Smooth muscle cell of the brain vasculature (primary cell): ENCODE results near the gene MED29.
"Not testable (repeated sequence)": the region's sequence is repeated elsewhere in the genome, so short reads cannot be mapped to it uniquely, and the experiment has no call there.

Experiments
- DNase-seq: peaks from one replicate; pipeline ENCODE4 v3.0.0-alpha.2; 2012; ENCODE audit warnings: low read depth, low spot score

MED29 gene

GRCh38 chr19:39370735-39371134 is 20.4 kb upstream of the MED29 start:
- no peak for DNase-seq

- DNase-seq: peak; percentile 57
Observed at GRCh38 chr19:39372047-39372802, 19.0 kb upstream of the MED29 start.

GRCh38 chr19:39372941-39373340 is 18.2 kb upstream of the MED29 start:
- no peak for DNase-seq

GRCh38 chr19:39375929-39376328 is 15.2 kb upstream of the MED29 start:
- DNase-seq: no peak

GRCh38 chr19:39377373-39378362 is 13.5 kb upstream of the MED29 start:
- DNase-seq: no peak

GRCh38 chr19:39379366-39379765 is 11.8 kb upstream of the MED29 start:
- not testable (repeated sequence) for DNase-seq

GRCh38 chr19:39379865-39380396 is 11.2 kb upstream of the MED29 start:
- no peak for DNase-seq

- DNase-seq: no peak
Observed at GRCh38 chr19:39380521-39381502, 10.4 kb upstream of the MED29 start.

GRCh38 chr19:39381910-39382611 is 9.1 kb upstream of the MED29 start:
- DNase-seq: no peak

GRCh38 chr19:39382991-39383828 is 8.0 kb upstream of the MED29 start:
- DNase-seq: no peak

- DNase-seq: no peak
Observed at GRCh38 chr19:39384839-39385568, 6.2 kb upstream of the MED29 start.

GRCh38 chr19:39385629-39386411 is 5.4 kb upstream of the MED29 start:
- no peak for DNase-seq

GRCh38 chr19:39386557-39386956 is 4.6 kb upstream of the MED29 start:
- DNase-seq: no peak

GRCh38 chr19:39388657-39389056 is 2.5 kb upstream of the MED29 start:
- no peak for DNase-seq

- DNase-seq: no peak
Observed at GRCh38 chr19:39389631-39390414, 1.4 kb upstream of the MED29 start.

GRCh38 chr19:39390451-39390750 is 777 bp upstream of the MED29 start:
- no peak for DNase-seq
